CD4-positive, alpha-beta T cell treated with Interleukin-21 for 1 hour (primary cell): Measurements from ENCODE around the gene COL5A1.

Experiments used
- DNase-seq: peaks from one replicate; pipeline ENCODE4 v3.0.0-alpha.2; 2020

The COL5A1 gene

GRCh38 chr9:134828892-134829291 lies 187.3 kb downstream of the COL5A1 start:
- DNase-seq, result no peak

DNA sequence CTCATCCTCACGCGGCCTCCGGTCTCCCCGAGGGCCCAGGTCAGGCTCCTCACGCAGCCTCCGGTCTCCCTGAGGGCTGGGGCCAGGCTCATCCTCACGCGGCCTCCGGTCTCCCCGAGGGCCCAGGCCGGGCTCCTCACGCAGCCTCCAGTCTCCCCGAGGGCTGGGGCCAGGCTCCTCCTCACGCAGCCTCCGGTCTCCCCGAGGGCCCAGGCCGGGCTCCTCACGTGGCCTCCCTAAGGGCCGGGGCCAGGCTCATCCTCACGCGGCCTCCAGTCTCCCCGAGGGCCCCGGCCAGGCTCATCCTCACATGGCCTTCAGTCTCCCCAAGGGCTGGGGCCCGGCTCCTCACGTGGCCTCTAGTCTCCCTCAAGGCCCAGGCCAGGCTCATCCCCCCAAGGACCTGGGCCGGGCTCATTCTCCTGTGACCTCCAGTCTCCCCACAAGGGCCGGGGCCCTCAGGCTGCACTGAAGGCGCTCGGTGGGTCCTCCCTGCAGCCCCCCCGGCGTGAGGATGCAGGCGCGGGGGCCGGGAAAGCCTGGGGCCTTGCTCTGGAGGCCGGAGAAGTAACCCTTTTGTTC lies 187.8 kb downstream of the COL5A1 start:
- no peak for DNase-seq

DNA sequence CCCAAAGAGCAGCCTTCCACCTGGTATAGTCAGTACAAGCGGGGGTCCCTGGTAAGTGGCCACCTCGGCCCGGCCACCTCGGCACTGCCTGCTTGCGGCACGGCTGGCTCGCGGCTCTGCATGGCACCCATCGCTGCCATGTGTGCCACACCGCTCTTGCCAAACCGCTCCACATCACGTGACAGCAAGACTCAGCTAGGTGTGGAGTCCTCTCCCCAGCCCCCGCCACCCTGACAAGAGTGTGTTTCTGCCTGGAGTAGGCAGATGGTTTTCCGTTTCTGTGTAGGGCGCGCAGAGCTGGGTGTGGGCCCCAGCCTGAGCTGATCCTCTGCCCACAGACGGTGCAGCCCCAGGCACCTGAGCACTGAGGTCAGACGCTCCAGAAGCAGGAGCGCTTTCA lies 188.5 kb downstream of the COL5A1 start:
- DNase-seq, result no peak

GRCh38 chr9:134830926-134831720 lies 189.5 kb downstream of the COL5A1 start:
- no peak for DNase-seq

- no peak for DNase-seq
Observed at GRCh38 chr9:134832471-134832870, 190.9 kb downstream of the COL5A1 start.

DNA sequence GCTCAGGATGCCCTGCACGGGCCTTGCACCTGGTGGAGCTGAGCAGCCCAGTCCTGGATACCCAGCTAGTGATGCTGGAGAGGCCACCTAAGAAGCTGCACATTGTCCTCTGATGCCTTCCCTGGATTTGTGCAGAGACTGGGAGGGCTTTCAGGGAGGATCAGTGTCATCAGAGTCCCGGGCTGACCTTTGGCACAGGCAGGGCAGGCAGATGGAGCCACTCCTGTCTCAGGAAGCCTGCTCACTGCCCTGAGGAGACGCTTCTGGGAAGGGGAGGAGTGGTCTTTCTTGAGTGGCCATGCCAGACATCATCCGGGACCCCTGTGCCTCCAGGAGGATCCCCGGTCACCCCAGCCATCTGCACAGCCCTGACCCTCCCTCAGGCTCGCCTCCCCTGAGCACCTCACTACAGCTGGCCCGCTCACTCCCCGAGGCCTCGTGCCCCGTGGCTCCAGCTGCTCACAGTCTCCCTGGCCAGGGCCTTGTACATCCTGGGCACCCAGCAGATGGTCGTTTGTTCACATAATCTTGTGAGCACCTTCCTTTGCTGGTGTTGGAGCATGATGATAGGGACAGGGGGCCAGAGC lies 191.8 kb downstream of the COL5A1 start:
- DNase-seq, result no peak

DNA sequence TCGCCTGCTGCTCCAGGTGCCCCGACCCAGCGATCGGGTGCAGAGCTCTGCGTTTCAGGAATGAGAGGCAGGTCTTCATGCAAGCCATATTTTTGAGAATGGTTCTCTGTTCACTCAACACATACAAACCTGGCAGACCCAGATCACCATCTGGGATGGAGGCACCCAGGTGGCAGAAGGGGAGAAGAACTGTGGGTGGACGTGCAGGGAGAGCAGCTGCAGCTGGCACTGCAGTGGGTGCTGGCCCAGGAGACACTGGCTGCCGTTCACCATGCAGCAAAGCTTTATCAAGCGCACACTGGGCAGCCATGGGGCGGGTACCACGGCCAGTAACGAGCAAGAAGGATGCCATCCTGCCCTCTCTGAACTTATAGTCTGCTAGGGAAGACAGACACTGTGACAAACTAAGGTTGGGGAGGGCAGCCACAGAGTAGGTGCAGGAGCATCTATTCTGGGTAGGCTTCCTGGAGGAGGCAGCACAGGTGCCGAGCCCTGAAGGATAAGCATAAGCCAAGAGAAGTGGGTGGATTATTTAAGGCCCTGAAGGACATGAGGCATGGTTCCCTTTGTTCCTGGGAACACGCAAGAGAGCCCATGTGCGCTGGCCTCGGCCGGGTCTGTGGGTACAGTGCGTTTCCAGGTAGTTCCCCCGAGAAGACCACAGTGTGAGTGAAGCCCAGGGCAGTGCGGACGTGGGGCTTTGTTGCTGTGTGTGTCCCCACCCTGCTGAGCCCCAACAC lies 192.8 kb downstream of the COL5A1 start:
- DNase-seq, result no peak

- no peak for DNase-seq
Observed at GRCh38 chr9:134834957-134835419, 193.4 kb downstream of the COL5A1 start.

GRCh38 chr9:134835448-134835847 lies 193.8 kb downstream of the COL5A1 start:
- no peak for DNase-seq

DNA sequence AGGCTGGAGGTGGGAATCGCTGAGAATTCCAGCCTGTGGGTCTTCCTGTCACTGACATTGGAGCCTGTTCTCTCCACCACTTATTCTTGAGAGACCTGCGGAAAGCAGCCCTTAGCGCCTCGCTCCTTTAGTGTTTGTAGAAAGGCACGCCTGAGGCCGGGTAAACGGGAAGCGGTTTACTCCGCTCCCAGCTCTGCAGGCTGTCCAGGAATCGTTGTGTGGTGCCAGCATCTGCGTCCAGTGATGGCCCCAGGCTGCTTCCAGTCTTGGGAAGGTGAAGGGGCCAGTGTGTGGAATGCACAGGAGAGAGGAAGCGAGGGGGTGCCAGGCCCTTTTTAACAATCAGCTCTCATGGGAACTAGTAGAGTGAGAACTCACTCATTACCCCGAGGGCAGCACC lies 194.4 kb downstream of the COL5A1 start:
- DNase-seq, result no peak

- no peak for DNase-seq
Observed at GRCh38 chr9:134836406-134836970, 194.9 kb downstream of the COL5A1 start.

DNA sequence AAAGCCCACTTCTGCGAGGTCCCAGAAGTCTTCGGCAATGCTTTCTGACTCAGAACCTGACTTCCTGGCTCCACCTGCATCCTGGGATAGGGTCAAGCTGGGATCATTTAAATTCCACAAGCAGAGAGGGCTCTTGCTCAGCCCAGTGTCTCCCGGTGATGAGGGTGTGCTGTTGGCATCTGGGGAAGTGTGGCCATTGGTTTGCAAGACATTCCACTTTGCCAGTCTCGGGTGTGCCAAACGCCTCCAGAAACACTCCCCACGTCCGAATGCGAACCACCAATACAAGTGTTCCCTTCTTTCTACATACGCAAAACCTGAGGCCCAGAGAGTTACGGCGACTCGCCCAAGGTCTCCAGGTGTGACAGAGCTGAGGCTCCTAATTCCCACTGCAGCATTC lies 195.9 kb downstream of the COL5A1 start:
- no peak for DNase-seq

DNA sequence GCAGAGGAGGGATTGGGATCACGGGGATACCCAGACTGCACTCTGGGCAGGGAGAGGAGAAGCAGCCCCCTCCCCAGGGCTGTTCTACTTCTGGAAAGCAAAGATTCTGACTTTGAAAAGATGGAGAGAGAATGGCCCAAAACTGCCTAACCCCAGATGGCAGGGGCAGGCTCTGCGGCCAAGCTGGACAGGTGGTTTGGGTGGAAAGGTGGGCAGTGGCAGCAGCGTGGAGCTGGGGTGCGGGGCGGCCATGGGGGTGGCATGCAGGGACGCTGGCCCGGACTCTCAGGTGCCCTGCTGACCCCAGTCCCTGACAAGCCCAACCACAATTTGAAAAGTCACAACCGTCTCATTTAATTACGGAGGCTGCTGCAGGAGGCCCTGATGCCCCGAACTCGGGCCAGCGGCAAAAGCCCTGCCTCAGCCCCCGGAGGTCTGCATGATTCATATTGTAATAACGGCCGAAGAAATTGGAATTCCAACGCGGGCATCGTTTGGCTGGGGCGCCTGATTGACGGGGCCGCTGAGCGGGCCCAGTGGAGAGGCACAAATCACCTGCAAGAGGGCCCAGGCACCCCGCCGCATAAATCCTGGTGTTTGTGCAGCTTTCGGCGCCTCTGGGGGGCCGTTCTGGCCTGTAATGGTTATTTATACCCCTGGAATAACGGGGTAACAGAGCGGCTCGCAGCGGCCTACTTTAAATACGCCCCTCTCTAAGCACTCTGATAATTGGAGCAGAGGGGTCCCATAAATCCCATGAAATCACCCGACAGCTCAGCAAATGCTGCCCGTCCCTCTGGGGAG lies 197.2 kb downstream of the COL5A1 start:
- DNase-seq, result no peak

- no peak for DNase-seq
Observed at GRCh38 chr9:134839455-134840125, 198.0 kb downstream of the COL5A1 start.

- DNase-seq, result no peak
Observed at GRCh38 chr9:134840511-134840910, 198.9 kb downstream of the COL5A1 start.

DNA sequence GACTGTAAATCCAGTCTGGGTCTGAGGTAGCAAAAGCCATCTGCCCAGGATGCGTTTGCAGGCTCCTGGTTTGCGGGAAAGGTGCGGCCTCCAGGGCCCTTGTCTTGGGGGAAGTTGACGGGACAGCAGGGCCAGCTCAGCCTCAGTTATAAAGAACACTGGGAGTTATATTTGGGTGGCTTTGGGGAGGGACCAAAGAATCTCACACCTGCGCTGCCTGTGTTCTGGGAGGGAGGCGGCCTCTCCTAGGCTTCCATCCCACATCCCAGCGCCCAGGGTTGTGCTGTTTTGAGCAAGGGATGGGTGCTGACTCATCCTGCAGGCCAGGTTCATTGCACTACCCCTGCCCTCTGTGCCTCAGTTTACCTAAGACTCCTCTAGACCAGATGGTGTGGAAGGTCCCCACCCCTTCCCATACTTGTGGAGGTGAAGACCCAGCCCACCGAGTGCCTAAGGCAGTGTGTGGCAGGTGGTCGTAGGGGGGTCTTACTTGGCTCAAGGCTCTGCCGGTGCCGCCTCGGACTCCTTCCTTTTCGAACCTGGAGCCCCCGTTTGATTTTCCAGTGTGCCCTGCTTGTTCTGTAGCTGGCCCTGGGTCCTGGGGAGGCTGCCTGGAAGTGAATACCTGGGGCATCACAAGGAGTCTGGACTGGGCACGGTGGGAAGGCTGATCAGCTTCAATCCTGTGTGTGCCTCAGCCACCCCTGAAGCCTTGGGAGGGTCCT lies 199.7 kb downstream of the COL5A1 start:
- DNase-seq, result no peak

GRCh38 chr9:134842321-134842720 lies 200.7 kb downstream of the COL5A1 start:
- no peak for DNase-seq

- no peak for DNase-seq
Observed at GRCh38 chr9:134843740-134844139, 202.1 kb downstream of the COL5A1 start.

DNA sequence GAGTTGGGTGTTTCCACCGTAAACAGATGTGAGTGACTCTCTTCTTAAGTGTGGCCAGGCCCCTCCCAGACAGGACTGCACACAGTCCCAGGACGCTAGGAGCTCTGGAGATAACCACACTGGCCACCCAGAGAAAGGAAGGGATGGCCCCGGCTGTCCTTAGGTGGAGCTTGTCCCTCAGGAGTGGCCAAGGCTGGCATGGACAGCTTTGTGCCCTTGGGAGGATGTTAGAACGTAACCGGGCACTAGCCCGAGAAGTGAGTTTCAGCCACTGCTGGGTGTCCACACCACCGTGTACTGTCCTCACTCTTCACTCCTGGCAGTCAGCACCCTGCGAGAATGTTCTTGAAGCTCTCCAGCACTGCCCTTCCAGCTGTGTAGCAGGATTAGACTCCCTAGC lies 203.2 kb downstream of the COL5A1 start:
- DNase-seq, result no peak

DNA sequence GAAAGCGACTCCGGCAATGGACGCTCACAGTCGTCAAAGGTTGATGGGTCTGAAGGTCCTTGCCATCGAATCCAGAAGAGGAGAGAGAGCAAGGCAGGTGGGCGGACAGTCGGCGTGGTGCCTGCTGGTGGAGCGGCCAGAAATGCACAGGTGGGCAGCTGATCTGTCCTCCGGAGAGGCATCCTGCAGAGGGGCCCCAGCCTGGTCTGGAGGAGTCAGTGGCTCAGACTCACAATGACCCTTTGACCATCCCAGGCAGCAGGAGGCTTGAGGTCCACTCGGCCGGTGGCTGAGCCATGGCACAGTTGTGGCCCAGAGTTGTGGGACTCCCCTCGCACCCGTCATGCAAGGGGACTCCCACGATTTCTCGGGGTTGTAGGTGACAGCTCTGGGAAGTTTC lies 204.6 kb downstream of the COL5A1 start:
- no peak for DNase-seq

DNA sequence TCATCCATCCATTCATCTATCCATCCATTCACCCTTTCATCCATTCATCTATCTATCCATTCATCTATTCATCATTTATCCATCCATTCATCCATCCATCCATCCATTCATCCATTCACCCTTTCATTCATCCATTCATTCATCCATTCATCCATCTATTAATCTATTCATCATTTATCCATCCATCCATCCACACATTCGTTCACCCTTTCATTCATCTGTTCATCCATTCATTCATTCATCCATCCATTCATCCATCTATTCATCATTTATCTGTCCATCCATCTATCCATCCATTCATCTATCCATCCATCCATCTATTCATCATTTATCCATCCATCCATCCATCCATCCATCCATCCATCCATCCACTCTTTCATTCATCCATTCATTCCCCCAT lies 205.1 kb downstream of the COL5A1 start:
- DNase-seq, result no peak
